Spleen (tissue), 11 donors: ENCODE measurements around the gene VPS54. TPM values are rescaled to one million over a fixed set of nuclear protein-coding genes. Genes with fewer than 3 reads are reported as not detected.

Experiments
- DNase-seq: peaks from one replicate; pipeline ENCODE4 v3.0.0-alpha.2; 2020
- H3K27ac ChIP-seq, 8 donors: fragments of 200-600 bp; sonication (generic) in 7 of 8; 1 replicate in 4 of 8; 2 replicates in 4 of 8; pipeline versions ENCODE4 v1.5.0 to v1.8.0; 2016 to 2021; ENCODE audit warnings: inconsistent platforms in 4 of 8, mild to moderate bottlenecking in 4 of 8, moderate library complexity in 1 of 8
- H3K27me3 ChIP-seq, 7 donors: fragments of 200-600 bp; sonication (generic) in 6 of 7; replicated peaks in 1 of 7; 1 replicate in 4 of 7; 2 replicates in 3 of 7; pipeline versions ENCODE4 v1.5.0 to v1.8.0; 2016 to 2021; ENCODE audit warnings: inconsistent platforms in 3 of 7, mild to moderate bottlenecking in 1 of 7
- H3K36me3 ChIP-seq, 6 donors: fragments of 200-600 bp; sonication (generic) in 5 of 6; 1 replicate in 4 of 6; 2 replicates in 2 of 6; pipeline versions ENCODE4 v1.5.0 to v1.8.0; 2016 to 2021; ENCODE audit warnings: inconsistent platforms in 2 of 6
- H3K4me1 ChIP-seq, 6 donors: fragments of 200-600 bp; sonication (generic) in 5 of 6; 1 replicate in 3 of 6; 2 replicates in 3 of 6; pipeline versions ENCODE4 v1.5.0 to v1.8.0; 2016 to 2021; ENCODE audit warnings: inconsistent platforms in 3 of 6
- H3K4me3 ChIP-seq, 8 donors: fragments of 200-600 bp; sonication (generic) in 7 of 8; 1 replicate in 4 of 8; 2 replicates in 4 of 8; pipeline versions ENCODE4 v1.5.0 to v1.8.0; 2016 to 2021; ENCODE audit warnings: inconsistent platforms in 4 of 8, mild to moderate bottlenecking in 4 of 8, moderate library complexity in 2 of 8
- H3K9me3 ChIP-seq, 8 donors: fragments of 200-600 bp; sonication (generic) in 7 of 8; 1 replicate in 4 of 8; 2 replicates in 4 of 8; pipeline versions ENCODE4 v1.5.0 to v1.8.0; 2016 to 2021; ENCODE audit warnings: inconsistent platforms in 4 of 8
- CTCF ChIP-seq, 11 experiments: fragments of 200-600 bp in 7 of 11; fragments of 450-650 bp in 4 of 11; sonication (generic) in 4 of 11; IDR thresholded peaks in 8 of 11; conservative IDR thresholded peaks in 3 of 11; 1 replicate in 7 of 11; 2 replicates in 4 of 11; pipeline versions ENCODE4 v1.4.0 to v1.8.0; 2016 to 2021; ENCODE audit warnings: antibody characterized with exemption in 11 of 11, inconsistent platforms in 4 of 11, mild to moderate bottlenecking in 1 of 11
- POLR2A ChIP-seq, 3 donors: fragments of 450-650 bp; IDR thresholded peaks; one replicate each; pipeline ENCODE4 v1.5.1; 2017; ENCODE audit warnings: antibody characterized with exemption in 3 of 3, mild to moderate bottlenecking in 1 of 3
- POLR2AphosphoS5 ChIP-seq, 3 donors: sonication (generic); formaldehyde crosslinking; IDR thresholded peaks; one replicate each; pipeline ENCODE4 v1.5.1; 2017; ENCODE audit warnings: antibody characterized with exemption in 3 of 3
- WGBS, 5 donors: extraction: QIAGEN DNeasy Blood & Tissue Kit in 3 of 5; methylation state at CpG; one replicate each; pipeline versions ENCODE4 v1.1.5 to v1.1.7; 2013 to 2018; 5-methylcytosine and 5-hydroxymethylcytosine counted together
- intact Hi-C: fragments of 100-400 bp; cut with DNase I; formaldehyde crosslinking; loops from one replicate; pipeline ENCODE4 v1.15.0; 2023; ENCODE audit warnings: low total_unique reads
- polyA plus RNA-seq, 3 donors: library from polyadenylated mRNA; stranded (reverse); fragments of 200-250 nt; gene quantifications; one replicate each; pipeline ENCODE4 v1.2.1, GENCODE V29; 2013
- total RNA-seq, 7 donors: library from RNA; depleted of rRNA in 3 of 7; stranded (reverse); fragments of >200 nt in 3 of 7; fragmentation: NEBNext Ultra II Directional in 4 of 7; extraction: Animal tissue kit (Norgen Biotek cat#: 25700) in 4 of 7; gene quantifications; one replicate each; pipeline versions ENCODE4 v1.1.0 to v1.2.1, GENCODE V29; 2016 to 2021
- donor health status: healthy with polysubstance abuse.
- donor health status: DM: no; HTN: no; CAD: no; lungs with moderate emphysema.
- donor health status: DM: no; HTN: no; CAD: no.
- donor health status: Bipolar disorder and iron deficiency.
- donor health status: healthy.
- donor health status: DM: no; HTN: no; CAD: no.
- donor health status: DM: yes; HTN: yes; CAD: no.

VPS54 gene
- total and polyA plus RNA-seq, 10 donors, result 9.2 to 31.3 (median 23.8) TPM

GRCh38 chr2:64029116-64029665 lies 10.0 kb upstream of the VPS54 start:
- Histone ChIP-seq H3K4me3 (no peak overlapping the region), H3K27me3 (no peaks in the 10 kb centered on the region), H3K4me1 (no peaks in the 10 kb centered on the region), H3K9me3 (peaks cover 0 to under 1% (median 0%) of the 10 kb centered on the region in 8 donors), H3K27ac (no peak overlapping the region), H3K36me3 (no peaks in the 10 kb centered on the region)
- intact Hi-C loops, result no loop called here
- TF ChIP-seq POLR2A (IDR thresholded peaks at IDR 0.05) (no peak), POLR2AphosphoS5 (IDR thresholded peaks at IDR 0.05) (no peak), CTCF (IDR thresholded peaks at IDR 0.05 in 8 of 11, conservative IDR thresholded peaks at IDR 0.05 in 3 of 11) (no peak)
- WGBS, 5 donors, result 88 to 98% (median 92%) methylated on average over 2 of the region's 2 CpGs
- DNase-seq, result no peak

GRCh38 chr2:64025741-64026140 lies 6.5 kb upstream of the VPS54 start:
- Histone ChIP-seq H3K36me3 (no peaks in the 10 kb centered on the region), H3K27me3 (no peaks in the 10 kb centered on the region), H3K9me3 (no peaks in the 10 kb centered on the region), H3K27ac (no peak overlapping the region), H3K4me1 (peaks cover 6 to 15% (median 13%) of the 10 kb centered on the region in 6 donors), H3K4me3 (no peak overlapping the region)
- 40 to 59% (median 54%) methylated on average over 3 of the region's 3 CpGs for WGBS, 5 donors
- TF ChIP-seq POLR2AphosphoS5 (IDR thresholded peaks at IDR 0.05) (no peak), POLR2A (IDR thresholded peaks at IDR 0.05) (no peak), CTCF (IDR thresholded peaks at IDR 0.05 in 8 of 11, conservative IDR thresholded peaks at IDR 0.05 in 3 of 11) (no peak)
- no peak for DNase-seq
- intact Hi-C loops, result no loop called here

- Histone ChIP-seq H3K27ac (no peak overlapping the region), H3K4me1 (peaks cover 16 to 28% (median 26%) of the 10 kb centered on the region in 6 donors), H3K4me3 (no peak overlapping the region), H3K9me3 (no peaks in the 10 kb centered on the region), H3K27me3 (no peaks in the 10 kb centered on the region), H3K36me3 (no peaks in the 10 kb centered on the region)
- intact Hi-C loops, result no loop called here
- no peak for DNase-seq
- no peak for TF ChIP-seq CTCF (IDR thresholded peaks at IDR 0.05 in 8 of 11, conservative IDR thresholded peaks at IDR 0.05 in 3 of 11)
- TF ChIP-seq POLR2A (IDR thresholded peaks at IDR 0.05), result no peak
- no peak for TF ChIP-seq POLR2AphosphoS5 (IDR thresholded peaks at IDR 0.05)
- 78 to 96% (median 94%) methylated on average over 3 of the region's 3 CpGs for WGBS, 5 donors
Measured at GRCh38 chr2:64024259-64024949, 5.2 kb upstream of the VPS54 start.

- TF ChIP-seq CTCF (IDR thresholded peaks at IDR 0.05 in 8 of 11, conservative IDR thresholded peaks at IDR 0.05 in 3 of 11), result no peak
- TF ChIP-seq POLR2AphosphoS5 (IDR thresholded peaks at IDR 0.05), result no peak
- no peak for TF ChIP-seq POLR2A (IDR thresholded peaks at IDR 0.05)
- no peaks in the 10 kb centered on the region for H3K36me3 ChIP-seq
- H3K4me1 ChIP-seq, result peaks cover 16 to 28% (median 26%) of the 10 kb centered on the region in 6 donors
- H3K27me3 ChIP-seq, result no peaks in the 10 kb centered on the region
- no peak for DNase-seq
- H3K4me3 ChIP-seq, result no peak overlapping the region
- H3K9me3 ChIP-seq, result no peaks in the 10 kb centered on the region
- 82 to 90% (median 89%) methylated on average over 4 of the region's 4 CpGs for WGBS, 5 donors
- no peak overlapping the region for H3K27ac ChIP-seq
- intact Hi-C loops, result no loop called here
Measured at GRCh38 chr2:64023485-64024258, 4.4 kb upstream of the VPS54 start.
